Smooth muscle cell (in vitro differentiated cells): Measurements from ENCODE around the gene NTPCR. TPM values are rescaled to one million over a fixed set of nuclear protein-coding genes. Genes with fewer than 3 reads are reported as not detected.
A peak's percentile ranks its signal among the peaks of the same experiment; 100 is the strongest.

Source experiments
- DNase-seq: peaks from one replicate; lab custom pipeline; 2025; ENCODE audit not compliant: unreplicated experiment; lab: John Stamatoyannopoulos, UW
- H2AFZ ChIP-seq: fragments of 200-600 bp; sonication (generic); 2 replicates; pipeline ENCODE4 v1.6.0; 2016; ENCODE audit warnings: antibody characterized with exemption, low read depth, mild to moderate bottlenecking
- H3F3A ChIP-seq: fragments of 200-600 bp; sonication (generic); 2 replicates; pipeline ENCODE4 v1.6.0; 2017; ENCODE audit warnings: antibody characterized with exemption, low read depth
- H3K27ac ChIP-seq: fragments of 200-600 bp; sonication (generic); 2 replicates; pipeline ENCODE4 v1.5.1; 2016; ENCODE audit warnings: low read depth, mild to moderate bottlenecking
- H3K27me3 ChIP-seq: fragments of 200-600 bp; sonication (generic); 2 replicates; pipeline ENCODE4 v1.6.1; 2016; ENCODE audit warnings: low read depth, mild to moderate bottlenecking
- H3K36me3 ChIP-seq: fragments of 200-600 bp; sonication (generic); 2 replicates; pipeline ENCODE4 v1.5.1; 2016; ENCODE audit warnings: low read depth
- H3K4me1 ChIP-seq: fragments of 200-600 bp; sonication (generic); 2 replicates; pipeline ENCODE4 v1.5.1; 2016; ENCODE audit warnings: low read depth
- H3K4me2 ChIP-seq: fragments of 200-600 bp; sonication (generic); 2 replicates; pipeline ENCODE4 v1.6.0; 2016; ENCODE audit warnings: mild to moderate bottlenecking
- H3K4me3 ChIP-seq: fragments of 200-600 bp; sonication (generic); 2 replicates; pipeline ENCODE4 v1.5.1; 2016; ENCODE audit warnings: mild to moderate bottlenecking
- H3K79me2 ChIP-seq: fragments of 200-600 bp; sonication (generic); 2 replicates; pipeline ENCODE4 v1.6.0; 2016; ENCODE audit warnings: low read depth, mild to moderate bottlenecking
- H3K9ac ChIP-seq: fragments of 200-600 bp; sonication (generic); 2 replicates; pipeline ENCODE4 v1.6.0; 2016; ENCODE audit warnings: low read depth
- H3K9me3 ChIP-seq: fragments of 200-600 bp; sonication (generic); replicated peaks from 2 replicates; pipeline ENCODE4 v1.5.1; 2016; ENCODE audit warnings: low read depth
- H4K20me1 ChIP-seq: fragments of 200-600 bp; sonication (generic); 2 replicates; pipeline ENCODE4 v1.6.0; 2016; ENCODE audit warnings: low read depth
- WGBS: methylation state at CpG from one replicate; pipeline ENCODE4 v1.1.7; 2016; ENCODE audit warnings: low lambda C conversion rate; 5-methylcytosine and 5-hydroxymethylcytosine counted together
- polyA plus RNA-seq: library from polyadenylated mRNA; unstranded; fragments of >200 nt; fragmentation: Nextera tagmentation; extraction: Ambion mirVana; gene quantifications from 2 replicates; pipeline ENCODE4 v1.2.1, GENCODE V29; 2016
- total RNA-seq: library from RNA; depleted of rRNA; stranded (reverse); fragments of >200 nt; gene quantifications from 2 replicates; pipeline ENCODE4 v1.2.3, GENCODE V29; 2014
- TF ChIP-seq, protein P1 (sequence below): fragments of 200-600 bp; sonication (generic); IDR thresholded peaks from 2 replicates; pipeline ENCODE4 v1.5.1; 2017; ENCODE audit warnings: borderline replicate concordance, mild to moderate bottlenecking, antibody characterized with exemption; ENCODE audit not compliant: insufficient read depth, poor library complexity, severe bottlenecking

The NTPCR gene
- total and polyA plus RNA-seq, 2 experiments from 2014 or later, result 39.2 to 54.3 TPM

GRCh38 chr1:232958067-232958466, 7.7 kb downstream of the NTPCR start:
- no peaks in the 10 kb centered on the region for H3K4me1 ChIP-seq
- H3K9ac ChIP-seq, result no peak overlapping the region
- TF ChIP-seq, protein P1, sequence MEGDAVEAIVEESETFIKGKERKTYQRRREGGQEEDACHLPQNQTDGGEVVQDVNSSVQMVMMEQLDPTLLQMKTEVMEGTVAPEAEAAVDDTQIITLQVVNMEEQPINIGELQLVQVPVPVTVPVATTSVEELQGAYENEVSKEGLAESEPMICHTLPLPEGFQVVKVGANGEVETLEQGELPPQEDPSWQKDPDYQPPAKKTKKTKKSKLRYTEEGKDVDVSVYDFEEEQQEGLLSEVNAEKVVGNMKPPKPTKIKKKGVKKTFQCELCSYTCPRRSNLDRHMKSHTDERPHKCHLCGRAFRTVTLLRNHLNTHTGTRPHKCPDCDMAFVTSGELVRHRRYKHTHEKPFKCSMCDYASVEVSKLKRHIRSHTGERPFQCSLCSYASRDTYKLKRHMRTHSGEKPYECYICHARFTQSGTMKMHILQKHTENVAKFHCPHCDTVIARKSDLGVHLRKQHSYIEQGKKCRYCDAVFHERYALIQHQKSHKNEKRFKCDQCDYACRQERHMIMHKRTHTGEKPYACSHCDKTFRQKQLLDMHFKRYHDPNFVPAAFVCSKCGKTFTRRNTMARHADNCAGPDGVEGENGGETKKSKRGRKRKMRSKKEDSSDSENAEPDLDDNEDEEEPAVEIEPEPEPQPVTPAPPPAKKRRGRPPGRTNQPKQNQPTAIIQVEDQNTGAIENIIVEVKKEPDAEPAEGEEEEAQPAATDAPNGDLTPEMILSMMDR, result no peak
- H3K4me3 ChIP-seq, result no peak overlapping the region
- H3K79me2 ChIP-seq, result peaks cover 4% of the 10 kb centered on the region
- no peaks in the 10 kb centered on the region for H3K27me3 ChIP-seq
- no peaks in the 10 kb centered on the region for H3F3A ChIP-seq
- no peaks in the 10 kb centered on the region for H3K9me3 ChIP-seq
- no peak overlapping the region for H2AFZ ChIP-seq
- no peaks in the 10 kb centered on the region for H4K20me1 ChIP-seq
- DNase-seq, result no peak
- H3K4me2 ChIP-seq, result no peak overlapping the region
- H3K27ac ChIP-seq, result no peak overlapping the region
- peaks cover 9% of the 10 kb centered on the region for H3K36me3 ChIP-seq
- 93% methylated on average over 1 of the region's 1 CpG for WGBS

- Histone ChIP-seq H3K4me2 (peak overlapping the region; percentile 10), H3F3A (no peaks in the 10 kb centered on the region), H3K79me2 (no peaks in the 10 kb centered on the region), H3K27me3 (no peaks in the 10 kb centered on the region), H3K4me3 (no peak overlapping the region), H3K27ac (peak overlapping the region; percentile 23), H3K36me3 (peaks cover 6% of the 10 kb centered on the region), H3K9ac (no peak overlapping the region), H3K4me1 (no peaks in the 10 kb centered on the region), H4K20me1 (no peaks in the 10 kb centered on the region), H2AFZ (no peak overlapping the region), H3K9me3 (no peaks in the 10 kb centered on the region)
- WGBS, result 76% methylated on average over 10 of the region's 10 CpGs
- DNase-seq, result no peak
- TF ChIP-seq, protein P1, result no peak
Observed at GRCh38 chr1:232962761-232963745, 12.6 kb downstream of the NTPCR start.

DNA sequence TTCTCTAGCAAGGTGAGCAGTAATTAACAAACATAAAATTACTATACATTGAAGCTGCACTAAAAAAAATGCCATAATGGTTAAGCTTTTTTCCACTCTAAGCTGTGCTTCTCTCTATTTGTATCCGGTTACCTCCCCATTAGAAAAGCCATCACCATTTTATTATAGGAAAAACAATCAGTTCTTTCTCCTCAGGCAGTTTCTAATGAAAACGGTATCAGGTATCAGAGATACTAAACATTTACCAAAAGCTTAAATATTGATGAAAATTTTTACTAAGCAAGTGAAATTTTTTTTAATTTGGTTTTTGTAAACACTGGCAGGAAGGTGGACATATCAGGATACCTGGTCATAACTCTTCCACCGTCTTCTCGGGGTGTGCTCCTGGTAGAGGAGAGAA, 14.2 kb downstream of the NTPCR start:
- Histone ChIP-seq H2AFZ (no peak overlapping the region), H3K79me2 (no peaks in the 10 kb centered on the region), H3K27me3 (no peaks in the 10 kb centered on the region), H4K20me1 (no peaks in the 10 kb centered on the region), H3K36me3 (no peaks in the 10 kb centered on the region), H3K4me2 (no peak overlapping the region), H3K4me1 (no peaks in the 10 kb centered on the region), H3K27ac (no peak overlapping the region), H3F3A (no peaks in the 10 kb centered on the region), H3K9me3 (no peaks in the 10 kb centered on the region), H3K4me3 (no peak overlapping the region), H3K9ac (no peak overlapping the region)
- 98% methylated on average over 4 of the region's 4 CpGs for WGBS
- no peak for DNase-seq
- TF ChIP-seq, protein P1, result no peak
